Esophagus squamous epithelium (tissue), 5 donors: Measurements from ENCODE around the gene BRI3BP. TPM values are rescaled to one million over a fixed set of nuclear protein-coding genes. Genes with fewer than 3 reads are reported as not detected.

Experiments used
- DNase-seq: peaks from one replicate; lab custom pipeline; 2025; lab: John Stamatoyannopoulos, UW
- H3K27ac ChIP-seq, 4 donors: fragments of 200-600 bp; sonication (generic); one replicate each; pipeline ENCODE4 v1.5.1; 2016 to 2019; ENCODE audit warnings: mild to moderate bottlenecking in 1 of 4
- H3K27me3 ChIP-seq, 4 donors: fragments of 200-600 bp; sonication (generic); 1 replicate in 3 of 4; 2 replicates in 1 of 4; pipeline versions ENCODE4 v1.5.1 to v1.6.0; 2017 to 2021; ENCODE audit warnings: antibody characterized with exemption in 1 of 4
- H3K36me3 ChIP-seq, 3 donors: fragments of 200-600 bp; sonication (generic); one replicate each; pipeline ENCODE4 v1.5.1; 2016 to 2019
- H3K4me1 ChIP-seq, 3 donors: fragments of 200-600 bp; sonication (generic); one replicate each; pipeline ENCODE4 v1.5.1; 2017 to 2019
- H3K4me3 ChIP-seq, 4 donors: fragments of 200-600 bp; sonication (generic); 1 replicate in 3 of 4; 2 replicates in 1 of 4; pipeline ENCODE4 v1.5.1; 2016 to 2019; ENCODE audit warnings: mild to moderate bottlenecking in 2 of 4, moderate library complexity in 1 of 4
- H3K9me3 ChIP-seq, 3 donors: fragments of 200-600 bp; sonication (generic); one replicate each; pipeline ENCODE4 v1.5.1; 2016 to 2019
- POLR2A ChIP-seq, 4 donors: fragments of 450-650 bp; IDR thresholded peaks; one replicate each; pipeline ENCODE4 v1.6.1; 2017; ENCODE audit warnings: antibody characterized with exemption in 4 of 4, mild to moderate bottlenecking in 4 of 4, moderate library complexity in 3 of 4
- WGBS, 2 donors: methylation state at CpG; one replicate each; pipeline ENCODE4 v1.1.5; 2018; 5-methylcytosine and 5-hydroxymethylcytosine counted together
- intact Hi-C: fragments of 100-400 bp; cut with DNase I; formaldehyde crosslinking; loops from one replicate; pipeline ENCODE4 v1.15.0; 2022
- total RNA-seq, 4 donors: library from RNA; depleted of rRNA; stranded (reverse); fragments of >200 nt; gene quantifications; one replicate each; pipeline ENCODE4 v1.1.0, GENCODE V29; 2016
- TF ChIP-seq, protein P1 (sequence below), 6 experiments: fragments of 450-650 bp in 4 of 6; fragments of 200-600 bp in 2 of 6; sonication (generic) in 2 of 6; IDR thresholded peaks; one replicate each; pipeline ENCODE4 v1.5.1; 2016 to 2019; ENCODE audit warnings: antibody characterized with exemption in 6 of 6, mild to moderate bottlenecking in 4 of 6, moderate library complexity in 4 of 6
- donor health status: DM: yes; HTN: yes; CAD: no.

Gene BRI3BP
- total RNA-seq, 4 donors from 2014 or later: 9.7 to 23.4 (median 14.9) TPM

DNA sequence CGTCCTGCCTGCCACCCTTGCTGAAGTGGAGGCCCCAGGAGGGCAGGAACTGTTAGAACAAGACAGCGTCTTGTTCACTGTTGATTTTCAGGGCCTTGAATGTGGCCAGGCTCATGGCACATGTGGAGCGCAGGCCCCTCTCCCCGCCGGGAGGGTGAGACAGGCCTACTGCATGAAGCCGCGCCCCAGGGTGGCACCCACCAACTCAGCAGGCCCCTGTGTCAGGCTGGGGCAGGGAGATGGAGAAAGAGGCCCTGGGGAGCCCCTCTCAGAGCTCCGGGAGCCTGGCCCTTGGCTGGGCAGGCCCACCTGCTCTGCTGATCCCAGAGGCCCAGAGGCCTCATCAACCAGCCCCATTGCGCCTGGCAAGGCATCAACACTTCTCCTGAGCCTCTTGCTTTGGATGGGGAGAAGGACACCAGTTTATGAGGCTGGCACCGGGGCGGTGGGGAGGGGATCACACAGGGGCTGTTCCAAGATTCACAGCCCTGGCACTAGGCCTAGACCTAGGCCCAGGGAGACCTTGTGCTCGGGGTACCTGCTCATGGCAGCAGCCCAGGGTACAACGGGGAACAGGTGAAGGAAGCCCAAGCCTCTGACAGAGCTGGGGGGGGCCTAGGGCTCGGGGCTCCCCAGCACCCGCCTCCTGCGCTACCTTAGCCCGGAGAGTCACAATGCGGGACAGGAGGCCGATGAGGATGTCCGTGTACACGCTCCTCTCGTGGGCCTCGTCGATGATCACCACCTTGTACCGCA, 22.6 kb upstream of the BRI3BP start:
- H3K27me3 ChIP-seq: no peaks in the 10 kb centered on the region
- intact Hi-C loops: no loop called here
- H3K4me3 ChIP-seq: no peak overlapping the region
- no peak for DNase-seq
- H3K9me3 ChIP-seq: no peaks in the 10 kb centered on the region
- H3K4me1 ChIP-seq: no peaks in the 10 kb centered on the region
- no peak for TF ChIP-seq POLR2A (IDR thresholded peaks at IDR 0.05)
- TF ChIP-seq, protein P1, sequence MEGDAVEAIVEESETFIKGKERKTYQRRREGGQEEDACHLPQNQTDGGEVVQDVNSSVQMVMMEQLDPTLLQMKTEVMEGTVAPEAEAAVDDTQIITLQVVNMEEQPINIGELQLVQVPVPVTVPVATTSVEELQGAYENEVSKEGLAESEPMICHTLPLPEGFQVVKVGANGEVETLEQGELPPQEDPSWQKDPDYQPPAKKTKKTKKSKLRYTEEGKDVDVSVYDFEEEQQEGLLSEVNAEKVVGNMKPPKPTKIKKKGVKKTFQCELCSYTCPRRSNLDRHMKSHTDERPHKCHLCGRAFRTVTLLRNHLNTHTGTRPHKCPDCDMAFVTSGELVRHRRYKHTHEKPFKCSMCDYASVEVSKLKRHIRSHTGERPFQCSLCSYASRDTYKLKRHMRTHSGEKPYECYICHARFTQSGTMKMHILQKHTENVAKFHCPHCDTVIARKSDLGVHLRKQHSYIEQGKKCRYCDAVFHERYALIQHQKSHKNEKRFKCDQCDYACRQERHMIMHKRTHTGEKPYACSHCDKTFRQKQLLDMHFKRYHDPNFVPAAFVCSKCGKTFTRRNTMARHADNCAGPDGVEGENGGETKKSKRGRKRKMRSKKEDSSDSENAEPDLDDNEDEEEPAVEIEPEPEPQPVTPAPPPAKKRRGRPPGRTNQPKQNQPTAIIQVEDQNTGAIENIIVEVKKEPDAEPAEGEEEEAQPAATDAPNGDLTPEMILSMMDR (IDR thresholded peaks at IDR 0.05): no peak
- peaks cover 31 to 100% (median 43%) of the 10 kb centered on the region in 3 donors for H3K36me3 ChIP-seq
- no peak overlapping the region for H3K27ac ChIP-seq
- 82% methylated on average over 2 of the region's 25 CpGs; no CpG with 5 or more reads in 1 of the 2 donors for WGBS, 2 donors

DNA sequence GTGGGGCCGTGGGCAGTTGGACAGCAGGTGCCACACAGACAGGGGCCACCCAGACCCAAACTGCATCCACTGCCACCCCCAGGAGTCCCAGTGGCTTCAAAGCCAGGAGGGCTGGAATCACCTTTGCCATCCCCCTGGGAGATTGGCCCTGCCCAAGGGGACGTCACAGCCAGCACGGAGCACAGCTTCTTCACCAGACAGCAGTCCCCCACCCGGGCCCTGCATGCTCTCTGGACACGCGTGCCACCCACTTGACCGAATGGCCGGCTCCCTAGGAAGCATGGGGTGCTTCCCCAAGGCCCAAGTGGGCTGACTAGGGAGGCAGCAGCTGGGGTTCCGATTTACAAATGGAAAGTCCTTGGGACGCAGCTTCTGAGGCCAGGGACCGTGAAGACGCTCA, 21.8 kb upstream of the BRI3BP start:
- no peak overlapping the region for H3K4me3 ChIP-seq
- peaks cover 28 to 100% (median 48%) of the 10 kb centered on the region in 3 donors for H3K36me3 ChIP-seq
- H3K4me1 ChIP-seq: no peaks in the 10 kb centered on the region
- WGBS, 2 donors: 93% methylated on average over 5 of the region's 12 CpGs; no CpG with 5 or more reads in 1 of the 2 donors
- intact Hi-C loops: no loop called here
- TF ChIP-seq, protein P1 (IDR thresholded peaks at IDR 0.05): no peak
- TF ChIP-seq POLR2A (IDR thresholded peaks at IDR 0.05): no peak
- no peaks in the 10 kb centered on the region for H3K27me3 ChIP-seq
- DNase-seq: no peak
- H3K9me3 ChIP-seq: no peaks in the 10 kb centered on the region
- no peak overlapping the region for H3K27ac ChIP-seq

DNA sequence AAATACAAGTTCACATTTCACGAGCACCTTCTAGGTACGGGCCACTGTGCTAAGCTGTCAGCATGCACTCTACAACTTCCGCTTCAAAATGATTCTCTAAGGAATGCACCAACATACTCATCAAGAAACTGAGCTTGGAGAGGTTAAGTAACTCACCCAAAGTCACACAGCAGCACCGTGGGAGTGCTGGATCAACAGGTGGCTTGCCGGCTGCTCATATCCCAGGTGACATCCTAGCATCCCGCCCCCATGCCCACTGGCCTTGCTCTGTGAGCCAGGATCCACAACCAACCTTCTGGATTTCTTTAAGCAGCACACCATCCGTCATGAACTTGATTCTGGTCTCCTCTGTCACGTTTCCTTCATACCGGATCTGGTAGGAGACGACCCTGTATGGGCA, 21.2 kb upstream of the BRI3BP start:
- H3K27ac ChIP-seq: no peak overlapping the region
- intact Hi-C loops: no loop called here
- H3K9me3 ChIP-seq: no peaks in the 10 kb centered on the region
- TF ChIP-seq, protein P1 (IDR thresholded peaks at IDR 0.05): no peak
- TF ChIP-seq POLR2A (IDR thresholded peaks at IDR 0.05): no peak
- WGBS, 2 donors: 74 to 87% methylated on average over 5 to 6 of the region's 10 CpGs
- H3K36me3 ChIP-seq: peaks cover 25 to 100% (median 47%) of the 10 kb centered on the region in 3 donors
- H3K27me3 ChIP-seq: no peaks in the 10 kb centered on the region
- H3K4me3 ChIP-seq: no peak overlapping the region
- H3K4me1 ChIP-seq: no peaks in the 10 kb centered on the region
- no peak for DNase-seq

DNA sequence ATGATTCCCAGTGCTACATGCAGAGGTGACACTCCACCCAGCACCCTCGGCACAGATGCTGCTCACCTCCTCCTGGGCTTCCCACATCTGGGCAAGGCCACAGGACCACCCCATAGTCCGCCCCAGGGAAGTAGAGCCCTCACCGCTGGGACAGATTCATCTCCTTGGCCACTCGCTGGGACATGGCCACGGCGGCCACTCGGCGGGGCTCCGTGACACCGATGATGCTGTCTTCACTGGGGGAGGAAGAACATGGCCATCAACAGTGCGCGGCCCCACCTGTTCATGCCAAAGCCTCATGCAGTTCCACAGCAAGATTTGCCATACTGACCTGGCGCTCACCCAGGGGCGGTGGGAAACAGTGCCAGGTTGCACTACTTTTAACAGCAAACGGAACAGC, 18.2 kb upstream of the BRI3BP start:
- intact Hi-C loops: no loop called here
- Histone ChIP-seq H3K36me3 (peaks cover 23 to 100% (median 38%) of the 10 kb centered on the region in 3 donors), H3K4me3 (no peak overlapping the region), H3K27me3 (no peaks in the 10 kb centered on the region), H3K4me1 (no peaks in the 10 kb centered on the region), H3K27ac (no peak overlapping the region), H3K9me3 (no peaks in the 10 kb centered on the region)
- no peak for TF ChIP-seq POLR2A (IDR thresholded peaks at IDR 0.05)
- TF ChIP-seq, protein P1 (IDR thresholded peaks at IDR 0.05): no peak
- no peak for DNase-seq
- WGBS, 2 donors: 98% methylated on average over 8 of the region's 15 CpGs; no CpG with 5 or more reads in 1 of the 2 donors

DNA sequence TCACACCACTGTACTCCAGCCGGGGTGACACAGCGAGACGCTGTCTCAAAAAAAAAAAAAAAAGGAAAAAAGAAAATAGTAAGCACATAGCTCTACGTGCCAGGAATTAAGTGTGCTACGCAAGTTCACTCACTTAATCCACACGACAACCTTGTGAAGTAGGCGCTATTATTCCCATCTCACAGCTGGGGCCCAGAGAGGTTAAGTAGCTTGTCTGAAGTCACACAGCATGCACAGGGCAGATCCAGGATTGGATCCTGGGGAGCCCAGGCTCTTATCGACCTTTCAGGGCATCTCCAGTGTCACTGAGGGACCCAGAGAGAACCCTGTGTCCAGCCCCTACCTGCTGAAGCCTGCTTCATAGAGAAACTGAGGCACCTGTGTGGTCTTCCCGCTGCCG, 16.4 kb upstream of the BRI3BP start:
- intact Hi-C loops: no loop called here
- H3K27ac ChIP-seq: no peak overlapping the region
- no peaks in the 10 kb centered on the region for H3K4me1 ChIP-seq
- no peak for DNase-seq
- no peak for TF ChIP-seq POLR2A (IDR thresholded peaks at IDR 0.05)
- TF ChIP-seq, protein P1 (IDR thresholded peaks at IDR 0.05): no peak
- no peaks in the 10 kb centered on the region for H3K9me3 ChIP-seq
- WGBS, 2 donors: 95 to 96% methylated on average over 8 to 9 of the region's 10 CpGs
- no peak overlapping the region for H3K4me3 ChIP-seq
- H3K36me3 ChIP-seq: peaks cover 26 to 100% (median 44%) of the 10 kb centered on the region in 3 donors
- no peaks in the 10 kb centered on the region for H3K27me3 ChIP-seq
